Measurements from ENCODE around the gene ENTHD1.

- TF ChIP-seq POLR2A (IDR thresholded peaks at IDR 0.05; ENCODE audit: extremely low read depth, insufficient read length): no peak
- no peak for TF ChIP-seq CTCF (IDR thresholded peaks at IDR 0.05; ENCODE audit: low read depth, low read length)
- no peak for TF ChIP-seq MAX (IDR thresholded peaks at IDR 0.05; ENCODE audit: low read depth, low read length)
Measured at GRCh38 chr22:39703091-39703490, 190.5 kb downstream of the ENTHD1 start.

Measured in NB4 (cell line).